Gastrocnemius medialis (tissue), 4 donors: ENCODE results near the gene ANKRD22.

ENCODE experiments used
- CTCF ChIP-seq, 5 experiments: fragments of 450-650 bp in 3 of 5; fragments of 200-600 bp in 2 of 5; sonication (generic) in 2 of 5; IDR thresholded peaks in 4 of 5; conservative IDR thresholded peaks in 1 of 5; 1 replicate in 4 of 5; 2 replicates in 1 of 5; pipeline ENCODE4 v1.5.1; 2016 to 2019; ENCODE audit warnings: antibody characterized with exemption in 5 of 5, mild to moderate bottlenecking in 3 of 5, moderate library complexity in 3 of 5
- POLR2A ChIP-seq, 2 donors: fragments of 450-650 bp; IDR thresholded peaks; one replicate each; pipeline ENCODE4 v1.6.1; 2017; ENCODE audit warnings: antibody characterized with exemption in 2 of 2, mild to moderate bottlenecking in 2 of 2, moderate library complexity in 2 of 2

- TF ChIP-seq CTCF (IDR thresholded peaks at IDR 0.05 in 4 of 5, conservative IDR thresholded peaks at IDR 0.05 in 1 of 5) (no peak), POLR2A (IDR thresholded peaks at IDR 0.05) (no peak)
These were observed 57.8 kb downstream of the ANKRD22 start for GRCh38 chr10:88793712-88794299.
